Gastrocnemius medialis (tissue), 4 donors: Measurements from ENCODE around the gene ZMYND12. TPM values are rescaled to one million over a fixed set of nuclear protein-coding genes. Genes with fewer than 3 reads are reported as not detected.
A peak's percentile ranks its signal among the peaks of the same experiment; 100 is the strongest.
"Not testable (repeated sequence)": the region's sequence is repeated elsewhere in the genome, so short reads cannot be mapped to it uniquely, and the experiment has no call there.

Experiments
- ATAC-seq, 2 donors: fragments of 150-250 bp; one replicate each; pipeline ENCODE4 v1.9.1; 2016
- DNase-seq, 2 donors: peaks; one replicate each; pipeline ENCODE4 v3.0.0-alpha.2; 2019
- H3K27ac ChIP-seq, 4 donors: fragments of 200-600 bp; sonication (generic); 1 replicate in 1 of 4; 2 replicates in 3 of 4; pipeline ENCODE4 v1.5.1; 2016 to 2018; ENCODE audit warnings: mild to moderate bottlenecking in 2 of 4, moderate library complexity in 1 of 4
- H3K27me3 ChIP-seq, 3 donors: fragments of 200-600 bp; sonication (generic) in 2 of 3; 1 replicate in 1 of 3; 2 replicates in 2 of 3; pipeline versions ENCODE4 v1.5.1 to v1.6.0; 2016 to 2019; ENCODE audit warnings: mild to moderate bottlenecking in 1 of 3, moderate library complexity in 1 of 3
- H3K36me3 ChIP-seq, 2 donors: fragments of 200-600 bp; sonication (generic) in 1 of 2; one replicate each; pipeline ENCODE4 v1.5.1; 2017 to 2018
- H3K4me1 ChIP-seq, 2 donors: fragments of 200-600 bp; sonication (generic) in 1 of 2; one replicate each; pipeline ENCODE4 v1.5.1; 2016 to 2017; ENCODE audit warnings: mild to moderate bottlenecking in 2 of 2
- H3K4me3 ChIP-seq, 4 donors: fragments of 200-600 bp; sonication (generic) in 3 of 4; 1 replicate in 1 of 4; 2 replicates in 3 of 4; pipeline ENCODE4 v1.5.1; 2016 to 2019; ENCODE audit warnings: mild to moderate bottlenecking in 2 of 4
- H3K9me3 ChIP-seq, 3 donors: fragments of 200-600 bp; sonication (generic) in 2 of 3; 1 replicate in 1 of 3; 2 replicates in 2 of 3; pipeline ENCODE4 v1.5.1; 2016 to 2019
- CTCF ChIP-seq, 5 experiments: fragments of 450-650 bp in 3 of 5; fragments of 200-600 bp in 2 of 5; sonication (generic) in 2 of 5; IDR thresholded peaks in 4 of 5; conservative IDR thresholded peaks in 1 of 5; 1 replicate in 4 of 5; 2 replicates in 1 of 5; pipeline ENCODE4 v1.5.1; 2016 to 2019; ENCODE audit warnings: antibody characterized with exemption in 5 of 5, mild to moderate bottlenecking in 3 of 5, moderate library complexity in 3 of 5
- POLR2A ChIP-seq, 2 donors: fragments of 450-650 bp; IDR thresholded peaks; one replicate each; pipeline ENCODE4 v1.6.1; 2017; ENCODE audit warnings: antibody characterized with exemption in 2 of 2, mild to moderate bottlenecking in 2 of 2, moderate library complexity in 2 of 2
- in situ Hi-C, 4 donors: fragments of 200-750 bp; cut with MboI; loops; one replicate each; pipeline versions ENCODE4 v1.15.0 to v1.8.0; 2017; ENCODE audit warnings: low sequenced_read_pairs in 4 of 4
- intact Hi-C: fragments of 100-400 bp; cut with DNase I; formaldehyde crosslinking; loops from one replicate; pipeline ENCODE4 v1.15.1; 2023; ENCODE audit warnings: low total_unique reads
- total RNA-seq, 4 donors: library from RNA; depleted of rRNA; stranded (reverse); fragments of >200 nt; gene quantifications; one replicate each; pipeline versions ENCODE4 v1.1.0 to v1.2.3, GENCODE V29; 2016

The ZMYND12 gene
- total RNA-seq, result 1 to 10 TPM in 1 of 4 donors, under 1 TPM in 1, not detected in 2; 0.80 to 1.0 TPM

GRCh38 chr1:42456010-42456753, at the start of gene ZMYND12, which contains the start of gene PPCS:
TSS of gene ZMYND12 (minus strand) at chr1:42456022. CDS start at chr1:42455997, 25 bp downstream.
TSS of gene PPCS (plus strand) at chr1:42456543. CDS start at chr1:42456566, 23 bp downstream.
- Histone ChIP-seq H3K9me3 (no peaks in the 10 kb centered on the region), H3K4me1 (peaks cover 13 to 19% of the 10 kb centered on the region in 2 donors), H3K4me3 (peak within 1 kb of the TSS; percentile 86 to 99 (median 90)), H3K27ac (peak within 1 kb of the TSS; percentile 90 to 95 (median 94)), H3K36me3 (peaks cover 0 to 28% of the 10 kb centered on the region in 2 donors), H3K27me3 (no peaks in the 10 kb centered on the region)
- in situ Hi-C loops (no loop called here), intact Hi-C loops (loop anchor here (5.0 to 10.0 kb wide), 2 partner anchors 281 to 716 kb away; partner anchors contain the start of genes CFAP57 and EBNA1BP2)
- peak; percentile 67 to 79 for DNase-seq
- peak in 3 of 5 experiments; percentile 13 to 35 (median 16) for TF ChIP-seq CTCF (IDR thresholded peaks at IDR 0.05 in 4 of 5, conservative IDR thresholded peaks at IDR 0.05 in 1 of 5)
- peak in 1 of 2 donors; percentile 66 for TF ChIP-seq POLR2A (IDR thresholded peaks at IDR 0.05)
- peak; percentile 91 to 93 for ATAC-seq

GRCh38 chr1:42504535-42505128, 48.8 kb upstream of the ZMYND12 start:
- no peak overlapping the region for H3K27ac ChIP-seq
- ATAC-seq (no peak), DNase-seq (no peak)
- H3K36me3 ChIP-seq, result peaks cover 0 to 13% of the 10 kb centered on the region in 2 donors
- H3K27me3 ChIP-seq, result peaks cover 0 to 6% (median 0%) of the 10 kb centered on the region in 3 donors
- H3K9me3 ChIP-seq, result peaks cover 4 to 12% (median 5%) of the 10 kb centered on the region in 3 donors
- H3K4me3 ChIP-seq, result no peak overlapping the region
- in situ Hi-C loops, result no loop called here
- TF ChIP-seq CTCF (IDR thresholded peaks at IDR 0.05 in 4 of 5, conservative IDR thresholded peaks at IDR 0.05 in 1 of 5), result no peak
- no peak for TF ChIP-seq POLR2A (IDR thresholded peaks at IDR 0.05)
- intact Hi-C loops, result no loop called here
- no peaks in the 10 kb centered on the region for H3K4me1 ChIP-seq

GRCh38 chr1:42502031-42502430, 46.2 kb upstream of the ZMYND12 start:
- H3K27me3 ChIP-seq, intact Hi-C loops, H3K36me3 ChIP-seq, in situ Hi-C loops, DNase-seq, H3K4me3 ChIP-seq, H3K9me3 ChIP-seq, ATAC-seq, H3K27ac ChIP-seq, H3K4me1 ChIP-seq: not testable (repeated sequence)

- intact Hi-C loops, result no loop called here
Measured at GRCh38 chr1:42490237-42490636, 34.4 kb upstream of the ZMYND12 start.

More at GRCh38 chr1:42490237-42490636, 34.4 kb upstream of the ZMYND12 start:
- Histone ChIP-seq H3K36me3 (no peaks in the 10 kb centered on the region), H3K27ac (no peak overlapping the region), H3K4me1 (no peaks in the 10 kb centered on the region), H3K4me3 (no peak overlapping the region), H3K9me3 (no peaks in the 10 kb centered on the region), H3K27me3 (no peaks in the 10 kb centered on the region)
- DNase-seq (no peak), ATAC-seq (no peak)
- TF ChIP-seq CTCF (IDR thresholded peaks at IDR 0.05 in 4 of 5, conservative IDR thresholded peaks at IDR 0.05 in 1 of 5) (no peak), POLR2A (IDR thresholded peaks at IDR 0.05) (no peak)
- in situ Hi-C loops, result no loop called here
